ENCODE results near the gene TTC3.
"Not testable (repeated sequence)": the region's sequence is repeated elsewhere in the genome, so short reads cannot be mapped to it uniquely, and the experiment has no call there.

The TTC3 gene

DNA sequence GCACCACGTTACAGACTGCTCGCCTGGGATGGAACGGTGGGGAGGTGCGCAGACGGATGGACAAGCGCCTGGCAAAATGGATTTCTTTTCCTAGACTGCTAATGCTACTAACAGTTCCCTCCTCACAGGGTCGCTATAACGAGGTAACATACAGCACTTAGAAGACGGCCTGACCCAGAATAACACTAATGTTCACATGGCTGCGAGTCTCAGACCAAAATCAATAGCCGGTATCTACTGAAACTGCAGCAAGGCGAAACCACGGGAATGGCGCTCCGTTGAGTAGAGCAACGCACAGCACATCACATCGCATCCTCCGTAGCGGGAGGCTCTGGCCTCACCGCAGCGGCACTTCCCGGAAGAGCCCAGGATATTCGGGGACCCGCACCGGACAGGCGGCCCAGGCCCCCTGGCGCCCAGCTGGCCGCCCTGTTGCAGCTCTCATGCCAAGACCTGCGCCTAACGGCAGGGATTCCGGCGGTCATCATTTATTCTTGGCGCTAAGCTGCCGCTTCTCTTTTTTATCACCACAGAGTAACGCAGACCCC, 147.5 kb downstream of the TTC3 start:
- peak overlapping the region; percentile 82 for H3K4me3 ChIP-seq (ENCODE audit: low read depth, low read length)
- no peak for DNase-seq (ENCODE audit: low read depth)
- TF ChIP-seq, protein P1, sequence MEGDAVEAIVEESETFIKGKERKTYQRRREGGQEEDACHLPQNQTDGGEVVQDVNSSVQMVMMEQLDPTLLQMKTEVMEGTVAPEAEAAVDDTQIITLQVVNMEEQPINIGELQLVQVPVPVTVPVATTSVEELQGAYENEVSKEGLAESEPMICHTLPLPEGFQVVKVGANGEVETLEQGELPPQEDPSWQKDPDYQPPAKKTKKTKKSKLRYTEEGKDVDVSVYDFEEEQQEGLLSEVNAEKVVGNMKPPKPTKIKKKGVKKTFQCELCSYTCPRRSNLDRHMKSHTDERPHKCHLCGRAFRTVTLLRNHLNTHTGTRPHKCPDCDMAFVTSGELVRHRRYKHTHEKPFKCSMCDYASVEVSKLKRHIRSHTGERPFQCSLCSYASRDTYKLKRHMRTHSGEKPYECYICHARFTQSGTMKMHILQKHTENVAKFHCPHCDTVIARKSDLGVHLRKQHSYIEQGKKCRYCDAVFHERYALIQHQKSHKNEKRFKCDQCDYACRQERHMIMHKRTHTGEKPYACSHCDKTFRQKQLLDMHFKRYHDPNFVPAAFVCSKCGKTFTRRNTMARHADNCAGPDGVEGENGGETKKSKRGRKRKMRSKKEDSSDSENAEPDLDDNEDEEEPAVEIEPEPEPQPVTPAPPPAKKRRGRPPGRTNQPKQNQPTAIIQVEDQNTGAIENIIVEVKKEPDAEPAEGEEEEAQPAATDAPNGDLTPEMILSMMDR (IDR thresholded peaks at IDR 0.05; ENCODE audit: low read depth, low read length, missing control alignments) = peak; percentile 29

DNA sequence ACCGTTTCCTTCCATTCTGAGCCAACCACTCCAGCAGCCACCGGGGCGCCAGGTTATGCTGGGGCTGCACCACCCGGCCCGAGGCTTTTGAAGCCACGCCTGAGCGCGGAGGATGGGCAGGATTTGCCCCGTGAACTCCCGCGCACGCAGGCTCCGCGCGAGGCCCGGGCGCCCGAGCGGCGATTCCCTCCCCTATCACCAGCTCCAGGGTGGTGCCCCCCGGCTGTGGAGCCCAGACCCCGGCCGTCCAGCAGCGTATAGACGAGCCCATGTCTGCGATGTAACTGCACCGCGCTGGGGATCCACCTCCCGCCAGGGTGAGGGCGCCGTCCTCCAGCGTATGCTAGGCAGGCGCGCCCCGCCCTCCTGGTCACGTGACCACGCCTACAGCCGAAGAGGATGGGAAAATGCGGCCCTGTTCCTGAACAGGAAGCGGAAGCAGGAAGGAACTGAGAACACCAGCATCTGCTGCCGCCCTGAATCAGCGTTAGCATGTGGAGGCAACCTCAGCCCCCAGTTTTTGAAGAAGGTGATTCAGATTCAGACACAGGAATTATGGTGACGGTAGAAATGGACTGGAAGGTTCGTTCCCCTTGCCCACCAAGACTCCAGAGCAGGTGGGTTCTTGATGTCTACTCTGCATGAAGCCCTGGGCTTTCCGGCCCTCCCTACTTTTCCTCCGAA, 148.1 kb downstream of the TTC3 start:
- TF ChIP-seq, protein P1 (IDR thresholded peaks at IDR 0.05; ENCODE audit: low read depth, low read length, missing control alignments) = peak; percentile 28
- peak; percentile 87 for DNase-seq (ENCODE audit: low read depth)
- H3K4me3 ChIP-seq (ENCODE audit: low read depth, low read length) = peak overlapping the region; percentile 82

DNA sequence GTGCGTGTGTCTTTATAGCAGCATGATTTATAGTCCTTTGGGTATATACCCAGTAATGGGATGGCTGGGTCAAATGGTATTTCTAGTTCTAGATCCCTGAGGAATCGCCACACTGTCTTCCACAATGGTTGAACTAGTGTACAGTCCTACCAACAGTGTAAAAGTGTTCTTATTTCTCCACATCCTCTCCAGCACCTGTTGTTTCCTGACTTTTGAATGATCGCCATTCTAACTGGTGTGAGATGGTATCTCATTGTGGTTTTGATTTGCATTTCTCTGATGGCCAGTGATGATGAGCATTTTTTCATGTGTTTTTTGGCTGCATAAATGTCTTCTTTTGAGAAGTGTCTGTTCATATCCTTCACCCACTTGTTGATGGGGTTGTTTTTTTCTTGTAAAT, 149.2 kb downstream of the TTC3 start:
- DNase-seq (ENCODE audit: low read depth); H3K4me3 ChIP-seq (ENCODE audit: low read depth, low read length): not testable (repeated sequence)

DNA sequence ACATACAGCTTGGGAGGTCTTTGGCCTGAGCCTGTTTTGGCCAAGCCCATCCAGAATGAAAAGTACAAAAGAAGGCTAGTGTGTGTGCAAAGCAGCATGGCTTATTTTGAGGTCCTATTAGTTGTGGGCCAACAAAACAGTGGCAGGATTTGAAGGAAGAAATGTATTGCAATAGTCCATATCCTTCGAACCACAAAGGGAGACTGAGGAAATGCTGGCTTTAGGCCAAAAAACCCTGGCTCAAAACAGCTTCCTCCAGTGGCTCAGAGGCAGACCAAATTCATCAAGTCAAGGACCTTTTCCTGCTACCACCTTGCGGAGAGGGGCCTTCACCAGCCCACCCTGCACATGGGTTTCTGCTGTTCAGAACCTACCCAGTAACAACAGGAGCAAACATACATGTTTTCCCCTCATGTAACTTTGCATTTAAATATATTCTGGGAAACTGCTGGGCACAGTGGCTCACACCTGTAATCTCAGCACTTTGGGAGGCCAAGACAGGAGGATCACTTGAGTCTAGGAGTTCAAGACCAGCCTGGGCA, 150.8 kb downstream of the TTC3 start:
- DNase-seq (ENCODE audit: low read depth) = no peak
- TF ChIP-seq, protein P1 (IDR thresholded peaks at IDR 0.05; ENCODE audit: low read depth, low read length, missing control alignments) = no peak
- H3K4me3 ChIP-seq (ENCODE audit: low read depth, low read length) = no peak overlapping the region

DNA sequence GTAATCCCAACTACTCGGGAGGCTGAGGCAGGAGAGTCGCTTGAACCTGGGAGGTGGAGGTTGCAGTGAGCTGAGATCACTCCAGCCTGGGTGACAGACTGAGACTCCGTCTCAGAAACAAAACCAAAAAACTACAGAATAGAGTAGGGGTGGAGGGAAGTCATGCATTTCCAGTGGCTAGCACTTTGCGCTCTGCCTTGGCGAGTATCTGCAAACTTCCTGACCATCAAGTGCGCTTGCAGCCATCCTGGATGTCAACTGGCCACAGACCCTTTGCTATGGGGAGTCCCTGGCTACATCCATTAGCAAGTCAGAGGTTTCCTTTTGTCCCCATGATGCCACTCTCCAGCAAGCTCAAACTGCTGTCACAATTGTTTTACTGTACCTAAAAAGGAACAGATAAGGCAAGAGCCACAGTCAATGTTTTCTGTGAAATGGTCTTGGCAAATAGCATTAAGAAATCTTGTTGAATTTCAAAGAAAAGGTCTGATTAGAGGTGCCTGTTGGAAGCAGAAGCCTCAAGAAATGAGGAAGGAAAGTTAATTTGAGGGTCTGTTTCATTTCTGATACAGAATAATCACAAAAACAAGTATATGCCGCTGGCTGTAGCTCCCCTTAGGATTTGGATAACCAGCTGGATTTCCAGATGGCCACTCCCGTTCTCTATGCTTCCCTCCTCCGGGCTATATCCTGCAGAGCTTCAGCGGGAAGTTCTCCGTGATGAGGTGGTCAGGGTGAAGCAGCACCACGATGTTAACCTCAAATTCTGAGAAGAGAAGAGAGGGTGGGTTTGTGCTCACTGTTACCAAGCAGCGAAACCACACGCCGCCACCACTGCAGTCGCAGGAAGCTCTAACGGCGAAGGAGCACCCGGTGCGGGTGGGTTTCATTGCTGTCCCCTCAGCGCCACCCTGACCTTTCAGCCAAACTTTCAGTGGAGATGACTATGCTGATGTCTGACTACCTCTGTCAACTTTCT, 152.1 kb downstream of the TTC3 start:
- DNase-seq (ENCODE audit: low read depth) = no peak
- TF ChIP-seq, protein P1 (IDR thresholded peaks at IDR 0.05; ENCODE audit: low read depth, low read length, missing control alignments) = no peak
- no peak overlapping the region for H3K4me3 ChIP-seq (ENCODE audit: low read depth, low read length)

DNA sequence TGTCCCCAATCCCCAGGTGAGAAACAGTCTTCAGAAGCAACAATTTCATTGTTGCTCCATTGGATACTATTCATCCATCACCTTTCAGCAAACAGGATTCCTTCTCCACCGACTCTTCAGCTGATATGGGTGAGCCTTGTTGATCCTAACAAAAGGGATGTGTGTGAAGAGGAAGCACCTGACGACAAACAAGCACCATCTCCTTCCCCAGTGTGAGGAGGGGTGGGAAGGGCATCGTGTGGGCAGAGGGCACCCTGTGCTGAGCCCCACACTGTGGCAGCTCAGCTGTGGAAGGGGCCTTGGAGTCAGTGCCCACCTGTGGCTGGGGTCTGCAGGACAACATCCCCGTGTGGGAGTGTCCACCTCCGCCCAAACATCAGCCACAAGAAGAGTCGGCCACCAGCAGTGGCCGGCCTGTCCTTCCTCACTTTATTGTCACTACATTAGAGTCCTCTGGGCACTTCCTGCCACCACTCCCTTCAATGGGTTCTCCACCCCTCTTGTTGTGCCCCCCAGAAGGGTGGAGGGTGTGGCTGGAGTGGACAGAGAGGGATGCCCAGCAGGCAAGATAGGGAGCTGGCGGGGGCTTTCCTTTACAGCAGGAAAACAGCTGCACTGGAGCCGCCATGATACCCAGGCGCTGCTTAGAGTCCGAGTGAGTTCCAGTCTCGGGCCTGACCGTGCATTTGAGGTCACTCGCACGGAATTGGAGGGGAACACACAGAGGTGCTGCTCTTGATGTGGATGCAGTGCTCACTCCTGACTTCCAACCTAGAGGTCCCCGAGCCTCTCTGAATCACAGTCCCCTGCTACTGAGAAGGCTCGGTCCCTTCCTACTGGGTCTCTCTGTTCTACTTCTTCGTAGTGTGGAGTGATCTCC, 153.2 kb downstream of the TTC3 start:
- no peak for DNase-seq (ENCODE audit: low read depth)
- TF ChIP-seq, protein P1 (IDR thresholded peaks at IDR 0.05; ENCODE audit: low read depth, low read length, missing control alignments) = no peak
- no peak overlapping the region for H3K4me3 ChIP-seq (ENCODE audit: low read depth, low read length)
